Esophagus muscularis mucosa (tissue), 4 donors: ENCODE measurements around the gene ICAM1. TPM values are rescaled to one million over a fixed set of nuclear protein-coding genes. Genes with fewer than 3 reads are reported as not detected.

Experiments used
- DNase-seq: peaks from one replicate; pipeline ENCODE4 v3.0.0-alpha.2; 2017; ENCODE audit errors: extremely low spot score
- H3K27ac ChIP-seq, 4 donors: fragments of 200-600 bp; sonication (generic); replicated peaks in 1 of 4; 1 replicate in 3 of 4; 2 replicates in 1 of 4; pipeline ENCODE4 v1.5.1; 2016 to 2019; ENCODE audit warnings: mild to moderate bottlenecking in 1 of 4
- H3K27me3 ChIP-seq, 4 donors: fragments of 200-600 bp; sonication (generic); one replicate each; pipeline versions ENCODE4 v1.5.1 to v1.6.0; 2016 to 2019
- H3K36me3 ChIP-seq, 4 donors: fragments of 200-600 bp; sonication (generic); one replicate each; pipeline ENCODE4 v1.5.1; 2016 to 2019
- H3K4me1 ChIP-seq, 4 donors: fragments of 200-600 bp; sonication (generic); one replicate each; pipeline ENCODE4 v1.5.1; 2016 to 2019
- H3K4me3 ChIP-seq, 4 donors: fragments of 200-600 bp; sonication (generic); 1 replicate in 2 of 4; 2 replicates in 2 of 4; pipeline ENCODE4 v1.5.1; 2016 to 2019; ENCODE audit warnings: mild to moderate bottlenecking in 4 of 4, moderate library complexity in 1 of 4
- H3K9me3 ChIP-seq, 4 donors: fragments of 200-600 bp; sonication (generic); 1 replicate in 3 of 4; 2 replicates in 1 of 4; pipeline ENCODE4 v1.5.1; 2016 to 2019
- EP300 ChIP-seq: sonication (generic); formaldehyde crosslinking; IDR thresholded peaks from one replicate; pipeline ENCODE4 v1.6.1; 2017; ENCODE audit warnings: antibody characterized with exemption
- POLR2A ChIP-seq: fragments of 450-650 bp; IDR thresholded peaks from one replicate; pipeline ENCODE4 v1.6.1; 2017; ENCODE audit warnings: antibody characterized with exemption, moderate library complexity, mild to moderate bottlenecking, low read depth
- POLR2AphosphoS5 ChIP-seq, 2 donors: sonication (generic); formaldehyde crosslinking; IDR thresholded peaks; one replicate each; pipeline ENCODE4 v1.6.1; 2017; ENCODE audit warnings: antibody characterized with exemption in 2 of 2
- WGBS: methylation state at CpG from one replicate; pipeline ENCODE4 v1.1.5; 2018; 5-methylcytosine and 5-hydroxymethylcytosine counted together
- intact Hi-C: fragments of 100-400 bp; cut with DNase I; formaldehyde crosslinking; loops from one replicate; pipeline ENCODE4 v1.15.1; 2023
- total RNA-seq, 4 donors: library from RNA; depleted of rRNA; stranded (reverse); fragments of >200 nt; gene quantifications; one replicate each; pipeline versions ENCODE4 v1.1.0 to v1.2.1, GENCODE V29; 2016
- TF ChIP-seq, protein P1 (sequence below), 3 experiments: fragments of 200-600 bp in 2 of 3; fragments of 450-650 bp in 1 of 3; sonication (generic) in 2 of 3; IDR thresholded peaks; one replicate each; pipeline ENCODE4 v1.5.1; 2017 to 2019; ENCODE audit warnings: antibody characterized with exemption in 3 of 3, mild to moderate bottlenecking in 2 of 3, moderate library complexity in 1 of 3

Gene ICAM1
- total RNA-seq, 4 donors from 2014 or later = 15.8 to 63.5 (median 18.4) TPM

DNA sequence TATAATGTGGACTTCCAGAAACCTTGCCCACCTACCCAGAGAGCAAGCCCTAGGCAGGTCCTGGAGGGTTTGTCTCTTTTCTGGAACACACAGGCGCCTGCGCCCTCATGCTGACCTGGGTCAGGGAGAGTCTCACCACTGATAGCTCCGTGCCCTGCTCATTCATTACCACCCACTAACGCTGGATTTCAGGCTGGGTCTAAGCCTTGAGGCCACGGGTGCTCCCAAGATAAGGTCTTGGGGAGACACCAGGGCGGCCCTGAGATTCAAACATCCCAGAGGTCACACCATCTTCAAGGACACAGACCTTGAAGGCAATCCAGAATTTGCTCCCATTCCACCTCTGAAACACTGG is 44.9 kb upstream of the ICAM1 start:
- H3K36me3 ChIP-seq = peaks cover 0 to 25% (median 14%) of the 10 kb centered on the region in 4 donors
- H3K27ac ChIP-seq = peak overlapping the region; percentile 75 to 91 (median 86)
- intact Hi-C loops = no loop called here
- 69% methylated on average over 6 of the region's 6 CpGs for WGBS
- H3K4me1 ChIP-seq = peaks cover 14 to 54% (median 48%) of the 10 kb centered on the region in 4 donors
- H3K4me3 ChIP-seq = peak overlapping the region in 1 of 4 donors; percentile 2
- no peaks in the 10 kb centered on the region for H3K27me3 ChIP-seq
- no peaks in the 10 kb centered on the region for H3K9me3 ChIP-seq
- TF ChIP-seq, protein P1, sequence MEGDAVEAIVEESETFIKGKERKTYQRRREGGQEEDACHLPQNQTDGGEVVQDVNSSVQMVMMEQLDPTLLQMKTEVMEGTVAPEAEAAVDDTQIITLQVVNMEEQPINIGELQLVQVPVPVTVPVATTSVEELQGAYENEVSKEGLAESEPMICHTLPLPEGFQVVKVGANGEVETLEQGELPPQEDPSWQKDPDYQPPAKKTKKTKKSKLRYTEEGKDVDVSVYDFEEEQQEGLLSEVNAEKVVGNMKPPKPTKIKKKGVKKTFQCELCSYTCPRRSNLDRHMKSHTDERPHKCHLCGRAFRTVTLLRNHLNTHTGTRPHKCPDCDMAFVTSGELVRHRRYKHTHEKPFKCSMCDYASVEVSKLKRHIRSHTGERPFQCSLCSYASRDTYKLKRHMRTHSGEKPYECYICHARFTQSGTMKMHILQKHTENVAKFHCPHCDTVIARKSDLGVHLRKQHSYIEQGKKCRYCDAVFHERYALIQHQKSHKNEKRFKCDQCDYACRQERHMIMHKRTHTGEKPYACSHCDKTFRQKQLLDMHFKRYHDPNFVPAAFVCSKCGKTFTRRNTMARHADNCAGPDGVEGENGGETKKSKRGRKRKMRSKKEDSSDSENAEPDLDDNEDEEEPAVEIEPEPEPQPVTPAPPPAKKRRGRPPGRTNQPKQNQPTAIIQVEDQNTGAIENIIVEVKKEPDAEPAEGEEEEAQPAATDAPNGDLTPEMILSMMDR (IDR thresholded peaks at IDR 0.05) = no peak
- TF ChIP-seq EP300 (no peak), POLR2A (no peak), POLR2AphosphoS5 (IDR thresholded peaks at IDR 0.05) (no peak)
- DNase-seq = no peak

DNA sequence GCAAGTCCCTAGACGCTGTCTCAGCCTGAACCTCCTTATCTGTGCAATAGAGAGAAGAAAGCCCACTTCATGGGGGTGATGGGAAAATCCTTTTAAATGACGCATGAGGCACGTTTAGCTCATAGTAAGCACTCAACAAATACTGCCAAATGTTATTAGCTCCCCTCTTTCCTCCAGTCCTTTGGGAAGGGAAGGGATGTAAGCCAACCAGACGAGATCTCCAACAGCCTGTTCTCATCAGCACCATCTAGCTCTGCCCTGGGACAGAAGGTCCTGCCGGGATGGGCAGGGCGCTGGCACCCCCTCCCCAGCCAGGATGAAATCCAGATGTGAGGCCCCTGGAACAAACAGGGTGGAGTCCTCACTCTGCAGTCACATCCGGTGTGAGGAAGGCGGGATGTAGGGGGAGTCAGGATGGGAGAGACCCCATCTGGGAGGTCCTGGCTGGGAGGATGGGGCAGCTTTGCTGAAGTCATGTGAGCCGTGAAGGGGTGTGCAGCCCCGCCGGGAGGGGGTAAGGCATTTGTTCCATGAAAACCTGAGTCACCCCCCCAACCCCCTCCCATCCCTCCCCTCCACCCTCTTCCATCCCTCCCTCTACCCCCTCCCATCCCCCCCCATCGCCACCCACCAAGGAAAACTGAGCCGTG is 44.4 kb upstream of the ICAM1 start:
- TF ChIP-seq POLR2AphosphoS5 (IDR thresholded peaks at IDR 0.05) (peak; percentile 75 to 86), EP300 (no peak)
- TF ChIP-seq, protein P1 (IDR thresholded peaks at IDR 0.05) = no peak
- Histone ChIP-seq H3K27ac (peak overlapping the region; percentile 82 to 91 (median 90)), H3K4me1 (peaks cover 17 to 59% (median 52%) of the 10 kb centered on the region in 4 donors), H3K4me3 (peak overlapping the region; percentile 26 to 47 (median 32)), H3K36me3 (peaks cover 0 to 22% (median 14%) of the 10 kb centered on the region in 4 donors), H3K9me3 (no peaks in the 10 kb centered on the region), H3K27me3 (no peaks in the 10 kb centered on the region)
- peak; percentile 95 for DNase-seq
- intact Hi-C loops = no loop called here
- 43% methylated on average over 13 of the region's 13 CpGs for WGBS

DNA sequence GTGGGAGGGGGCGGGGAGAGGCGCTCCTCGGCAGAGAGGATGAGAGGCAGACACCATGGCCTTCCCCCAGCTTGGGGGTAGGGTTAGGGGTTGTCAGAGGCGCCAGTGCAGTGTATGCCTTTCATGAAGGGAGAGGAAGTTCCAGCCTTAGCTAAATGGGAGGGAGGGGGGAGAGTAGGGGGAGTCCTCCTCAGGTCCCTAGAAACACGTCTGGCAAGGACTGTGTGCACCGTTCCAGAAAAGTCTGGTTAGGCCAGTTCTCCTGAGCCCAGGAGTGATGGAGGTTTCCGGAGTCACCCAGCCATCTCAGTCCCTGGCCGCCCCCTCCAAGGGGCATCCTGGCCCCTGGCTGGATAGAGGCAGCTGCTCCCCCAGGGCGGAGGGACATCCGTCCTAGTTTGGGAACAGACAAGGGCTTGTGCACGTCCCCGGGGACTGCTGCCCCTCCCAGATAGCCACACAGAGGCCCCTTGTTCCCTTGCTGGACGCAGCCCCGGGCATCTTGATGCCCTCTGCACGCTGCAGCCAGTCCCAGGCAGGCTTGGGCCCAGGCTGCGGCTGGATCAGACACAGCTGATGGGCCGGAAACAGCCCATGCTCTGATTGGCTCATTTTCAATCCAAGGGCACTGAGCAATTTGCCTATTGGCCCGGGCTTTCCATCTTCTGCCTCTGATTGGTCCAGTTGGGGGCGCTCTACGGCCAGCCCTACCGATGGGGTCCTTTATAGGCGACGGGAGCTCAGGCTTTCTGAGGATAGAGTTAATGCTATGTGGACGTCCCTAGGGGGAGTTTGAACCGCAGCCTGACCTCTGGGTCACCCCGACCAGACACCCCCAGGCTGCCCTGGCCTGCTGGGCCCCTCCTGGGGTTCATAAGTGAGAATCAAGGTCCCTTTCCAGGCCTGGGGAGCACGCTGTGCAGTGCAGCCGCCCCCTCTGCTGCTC is 43.6 kb upstream of the ICAM1 start:
- H3K36me3 ChIP-seq = peaks cover 0 to 21% (median 14%) of the 10 kb centered on the region in 4 donors
- intact Hi-C loops = no loop called here
- TF ChIP-seq POLR2A = no peak
- peak in 1 of 2 donors; percentile 31 for TF ChIP-seq POLR2AphosphoS5 (IDR thresholded peaks at IDR 0.05)
- no peaks in the 10 kb centered on the region for H3K9me3 ChIP-seq
- H3K4me1 ChIP-seq = peaks cover 20 to 62% (median 56%) of the 10 kb centered on the region in 4 donors
- DNase-seq = no peak
- H3K27ac ChIP-seq = peak overlapping the region; percentile 82 to 91 (median 90)
- no peaks in the 10 kb centered on the region for H3K27me3 ChIP-seq
- peak overlapping the region; percentile 26 to 47 (median 32) for H3K4me3 ChIP-seq
- WGBS = 58% methylated on average over 22 of the region's 28 CpGs

DNA sequence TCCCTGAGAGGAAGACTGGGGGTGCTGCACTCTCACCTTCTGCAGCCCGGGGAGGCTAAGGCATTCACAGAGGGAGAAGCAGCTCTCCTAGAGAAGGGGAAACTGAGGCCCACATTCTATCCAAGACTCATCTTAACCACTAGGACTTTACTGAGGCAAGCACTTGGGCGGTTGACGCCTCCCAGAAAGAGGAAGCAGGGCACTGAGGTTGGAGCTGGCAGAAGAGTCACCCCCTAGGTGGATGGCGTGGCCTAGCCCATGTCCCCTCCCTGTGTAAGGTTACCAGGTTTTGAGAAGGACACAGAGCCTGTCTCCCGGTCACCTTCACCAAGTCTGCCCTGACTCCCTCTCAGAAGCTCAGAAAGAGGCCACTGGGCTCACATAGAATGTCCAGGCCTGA is 42.5 kb upstream of the ICAM1 start:
- intact Hi-C loops = no loop called here
- WGBS = 75% methylated on average over 4 of the region's 5 CpGs
- Histone ChIP-seq H3K27me3 (no peaks in the 10 kb centered on the region), H3K27ac (peak overlapping the region; percentile 82 to 91 (median 90)), H3K4me3 (peak overlapping the region; percentile 75 to 99 (median 94)), H3K36me3 (peaks cover 0 to 14% (median 12%) of the 10 kb centered on the region in 4 donors), H3K9me3 (no peaks in the 10 kb centered on the region), H3K4me1 (peaks cover 20 to 62% (median 56%) of the 10 kb centered on the region in 4 donors)
- no peak for DNase-seq
- TF ChIP-seq POLR2AphosphoS5 (IDR thresholded peaks at IDR 0.05) (no peak), POLR2A (no peak), EP300 (no peak)
- TF ChIP-seq, protein P1 (IDR thresholded peaks at IDR 0.05) = no peak

DNA sequence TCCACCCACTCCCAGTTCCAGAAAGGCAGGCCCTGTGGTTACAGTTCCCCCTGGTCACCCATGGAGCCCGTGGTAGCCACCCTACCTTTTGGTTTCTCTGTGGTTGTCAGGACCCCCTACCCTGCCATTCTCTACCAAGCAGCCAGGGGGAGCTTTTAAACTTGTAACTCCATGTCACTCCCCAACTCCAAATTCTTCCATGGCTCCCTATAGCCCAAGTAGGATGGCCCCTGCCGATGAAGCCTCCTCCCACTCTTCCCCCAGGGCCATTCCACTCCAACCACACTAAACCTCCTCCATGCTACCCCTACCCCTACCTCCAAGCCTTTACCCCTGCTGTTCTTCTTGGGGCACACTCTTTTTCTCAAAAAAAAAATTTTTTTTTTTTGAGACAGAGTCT is 42.0 kb upstream of the ICAM1 start:
- H3K4me1 ChIP-seq = peaks cover 20 to 62% (median 56%) of the 10 kb centered on the region in 4 donors
- intact Hi-C loops = no loop called here
- peaks cover 0 to 8% (median 7%) of the 10 kb centered on the region in 4 donors for H3K36me3 ChIP-seq
- peak overlapping the region; percentile 75 to 99 (median 94) for H3K4me3 ChIP-seq
- TF ChIP-seq, protein P1 (IDR thresholded peaks at IDR 0.05) = peak; percentile 47 to 57 (median 54)
- TF ChIP-seq POLR2A = no peak
- no peaks in the 10 kb centered on the region for H3K9me3 ChIP-seq
- peak overlapping the region; percentile 82 to 91 (median 90) for H3K27ac ChIP-seq
- no peaks in the 10 kb centered on the region for H3K27me3 ChIP-seq
- DNase-seq = no peak
- 48% methylated on average over 2 of the region's 2 CpGs for WGBS
